Testis (tissue), 3 donors: ENCODE measurements around the gene FOS. TPM values are rescaled to one million over a fixed set of nuclear protein-coding genes. Genes with fewer than 3 reads are reported as not detected.

ENCODE experiments used
- DNase-seq: peaks from one replicate; pipeline ENCODE4 v3.0.0-alpha.2; 2019
- H3K27ac ChIP-seq, 2 donors: fragments of 200-600 bp; sonication (generic); one replicate each; pipeline ENCODE4 v1.5.1; 2019
- H3K27me3 ChIP-seq: fragments of 200-600 bp; sonication (generic); one replicate; pipeline ENCODE4 v1.5.1; 2019
- H3K36me3 ChIP-seq: fragments of 200-600 bp; sonication (generic); one replicate; pipeline ENCODE4 v1.5.1; 2017; ENCODE audit warnings: low read depth; ENCODE audit errors: missing control alignments
- H3K4me1 ChIP-seq: fragments of 200-600 bp; sonication (generic); one replicate; pipeline ENCODE4 v1.5.1; 2019
- H3K4me3 ChIP-seq, 2 donors: fragments of 200-600 bp; sonication (generic); one replicate each; pipeline ENCODE4 v1.5.1; 2017 to 2019
- H3K9me3 ChIP-seq: fragments of 200-600 bp; sonication (generic); one replicate; pipeline ENCODE4 v1.5.1; 2017
- POLR2A ChIP-seq: fragments of 450-650 bp; IDR thresholded peaks from one replicate; pipeline ENCODE4 v1.6.1; 2017; ENCODE audit warnings: antibody characterized with exemption, mild to moderate bottlenecking, moderate library complexity
- WGBS, 2 donors: methylation state at CpG; one replicate each; pipeline ENCODE4 v1.1.5; 2018; 5-methylcytosine and 5-hydroxymethylcytosine counted together
- intact Hi-C: fragments of 100-400 bp; cut with DNase I; formaldehyde crosslinking; loops from one replicate; pipeline ENCODE4 v1.15.1; 2023; ENCODE audit warnings: low total_unique reads
- polyA plus RNA-seq: library from polyadenylated mRNA; stranded (reverse); fragments of 350-450 nt; fragmentation: Illumina TruSeq; extraction: RNeasy Lipid Tissue Mini Kit (QIAGEN cat#74804); gene quantifications from one replicate; pipeline ENCODE4 v1.2.3, GENCODE V29; 2014; ENCODE audit warnings: low read depth, low replicate concordance; ENCODE audit not compliant: insufficient read depth
- total RNA-seq, 2 donors: library from RNA; depleted of rRNA; stranded (reverse); fragments of >200 nt; gene quantifications; one replicate each; pipeline ENCODE4 v1.2.3, GENCODE V29; 2016
- TF ChIP-seq, protein P1 (sequence below), 3 experiments: fragments of 450-650 bp in 2 of 3; fragments of 200-600 bp in 1 of 3; sonication (generic) in 1 of 3; IDR thresholded peaks; one replicate each; pipeline ENCODE4 v1.5.1; 2016 to 2019; ENCODE audit warnings: antibody characterized with exemption in 3 of 3, mild to moderate bottlenecking in 2 of 3, moderate library complexity in 1 of 3

Gene FOS
- total and polyA plus RNA-seq, 3 donors from 2014 or later, result 44.2 to 247 (median 66.1) TPM

DNA sequence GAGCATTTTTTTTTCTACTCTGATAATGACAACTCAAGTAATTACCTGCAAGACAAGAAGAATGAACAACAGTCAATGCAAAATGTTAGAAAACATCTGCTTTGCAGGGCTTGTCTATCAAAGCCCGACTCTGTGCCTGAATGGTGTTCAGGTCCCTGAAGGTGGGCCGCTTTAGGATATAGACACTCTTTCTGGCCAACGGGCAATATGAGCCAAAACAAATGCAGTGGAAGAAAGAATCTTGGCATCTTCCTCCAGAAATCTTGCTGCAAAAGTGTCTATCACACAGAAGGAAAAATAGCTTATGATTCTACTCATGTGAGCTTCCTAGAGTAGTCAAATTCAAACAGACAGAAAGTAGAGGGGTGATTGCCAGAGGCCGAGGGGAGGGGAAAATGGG lies 32.7 kb downstream of the FOS start:
- intact Hi-C loops, result loop anchor here (10.0 kb wide), 1 partner anchor 253 kb away; no protein-coding TSS in a partner anchor
- peaks cover 16% of the 10 kb centered on the region for H3K4me1 ChIP-seq

DNA sequence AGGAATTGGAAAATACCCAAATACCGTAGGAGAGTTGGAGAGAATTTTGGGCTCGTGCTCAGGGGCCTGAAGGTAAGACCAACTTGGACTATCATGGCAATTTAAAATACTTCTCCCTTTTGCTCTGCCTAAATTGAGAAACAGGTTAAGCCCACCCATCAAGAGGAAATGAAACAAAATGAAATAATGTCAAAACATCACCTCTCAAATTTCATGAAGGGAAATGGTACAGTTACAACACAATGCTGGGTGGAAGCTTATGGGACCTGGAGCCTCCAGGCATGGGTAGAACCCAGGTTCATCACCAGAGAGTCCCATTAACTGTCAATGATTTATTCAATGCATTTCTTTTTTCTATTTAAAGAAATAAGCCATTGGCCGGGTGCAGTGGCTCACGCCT lies 33.7 kb downstream of the FOS start:
- Histone ChIP-seq H3K27me3 (no peaks in the 10 kb centered on the region), H3K4me1 (peaks cover 16% of the 10 kb centered on the region), H3K4me3 (no peak overlapping the region), H3K27ac (no peak overlapping the region), H3K9me3 (no peaks in the 10 kb centered on the region), H3K36me3 (no peaks in the 10 kb centered on the region)
- DNase-seq, result no peak
- WGBS, 2 donors, result 82 to 85% methylated on average over 4 of the region's 4 CpGs
- TF ChIP-seq POLR2A, result no peak
- TF ChIP-seq, protein P1, sequence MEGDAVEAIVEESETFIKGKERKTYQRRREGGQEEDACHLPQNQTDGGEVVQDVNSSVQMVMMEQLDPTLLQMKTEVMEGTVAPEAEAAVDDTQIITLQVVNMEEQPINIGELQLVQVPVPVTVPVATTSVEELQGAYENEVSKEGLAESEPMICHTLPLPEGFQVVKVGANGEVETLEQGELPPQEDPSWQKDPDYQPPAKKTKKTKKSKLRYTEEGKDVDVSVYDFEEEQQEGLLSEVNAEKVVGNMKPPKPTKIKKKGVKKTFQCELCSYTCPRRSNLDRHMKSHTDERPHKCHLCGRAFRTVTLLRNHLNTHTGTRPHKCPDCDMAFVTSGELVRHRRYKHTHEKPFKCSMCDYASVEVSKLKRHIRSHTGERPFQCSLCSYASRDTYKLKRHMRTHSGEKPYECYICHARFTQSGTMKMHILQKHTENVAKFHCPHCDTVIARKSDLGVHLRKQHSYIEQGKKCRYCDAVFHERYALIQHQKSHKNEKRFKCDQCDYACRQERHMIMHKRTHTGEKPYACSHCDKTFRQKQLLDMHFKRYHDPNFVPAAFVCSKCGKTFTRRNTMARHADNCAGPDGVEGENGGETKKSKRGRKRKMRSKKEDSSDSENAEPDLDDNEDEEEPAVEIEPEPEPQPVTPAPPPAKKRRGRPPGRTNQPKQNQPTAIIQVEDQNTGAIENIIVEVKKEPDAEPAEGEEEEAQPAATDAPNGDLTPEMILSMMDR (IDR thresholded peaks at IDR 0.05), result no peak
- intact Hi-C loops, result loop anchor here (10.0 kb wide), 1 partner anchor 252 kb away; no protein-coding TSS in a partner anchor

More for the DNA sequence above, 32.7 kb downstream of the FOS start:
- WGBS, 2 donors, result 78 to 82% methylated on average over 4 of the region's 4 CpGs
- Histone ChIP-seq H3K4me3 (no peak overlapping the region), H3K27ac (peak overlapping the region in 1 of 2 donors; percentile 65), H3K27me3 (no peaks in the 10 kb centered on the region), H3K36me3 (no peaks in the 10 kb centered on the region), H3K9me3 (no peaks in the 10 kb centered on the region)
- TF ChIP-seq, protein P1 (IDR thresholded peaks at IDR 0.05), result no peak
- no peak for TF ChIP-seq POLR2A
- no peak for DNase-seq

DNA sequence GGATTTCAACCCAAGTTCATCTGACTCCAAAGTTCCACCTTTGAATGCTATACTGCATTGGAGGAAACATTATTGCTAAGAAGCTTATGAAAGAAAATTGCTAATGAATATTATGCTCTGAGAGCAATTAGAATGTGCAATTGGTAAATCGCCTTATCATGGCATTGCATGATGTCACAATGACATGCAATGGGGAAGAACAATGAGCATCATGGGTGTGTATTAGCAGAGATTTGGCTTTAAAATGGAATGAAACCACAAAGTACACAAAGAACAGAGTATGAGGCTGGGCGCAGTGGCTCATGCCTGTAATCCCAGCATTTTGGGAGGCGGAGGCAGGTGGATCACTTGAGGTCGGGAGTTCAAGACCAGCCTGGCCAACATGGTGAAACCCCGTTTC lies 34.7 kb downstream of the FOS start:
- Histone ChIP-seq H3K27me3 (no peaks in the 10 kb centered on the region), H3K4me3 (no peak overlapping the region), H3K4me1 (peaks cover 16% of the 10 kb centered on the region), H3K36me3 (no peaks in the 10 kb centered on the region), H3K27ac (no peak overlapping the region), H3K9me3 (no peaks in the 10 kb centered on the region)
- no peak for TF ChIP-seq POLR2A
- TF ChIP-seq, protein P1 (IDR thresholded peaks at IDR 0.05), result no peak
- DNase-seq, result no peak
- 89 to 94% methylated on average over 5 of the region's 5 CpGs for WGBS, 2 donors
- intact Hi-C loops, result loop anchor here (10.0 kb wide), 1 partner anchor 252 kb away; no protein-coding TSS in a partner anchor

DNA sequence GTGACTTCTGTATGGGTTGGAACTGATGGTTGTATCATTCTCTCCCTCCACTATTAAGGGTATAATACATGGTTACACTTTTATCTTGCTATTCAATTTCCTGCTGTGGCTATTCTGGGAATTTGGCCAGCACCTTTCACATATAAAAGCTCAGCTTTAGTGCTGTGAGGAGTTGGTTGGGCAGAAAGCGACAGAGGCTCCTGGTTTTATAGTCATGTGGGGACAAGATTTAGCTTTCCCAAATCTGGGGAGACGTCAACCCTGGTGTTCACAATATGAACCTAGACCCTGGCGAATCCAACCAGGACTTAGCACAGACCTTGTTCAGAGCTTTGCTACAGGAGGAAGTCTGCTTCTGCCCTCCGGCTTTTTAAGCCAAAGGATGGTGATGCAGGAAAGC lies 36.5 kb downstream of the FOS start:
- H3K4me1 ChIP-seq, result peaks cover 16% of the 10 kb centered on the region
- H3K9me3 ChIP-seq, result no peaks in the 10 kb centered on the region
- TF ChIP-seq POLR2A, result no peak
- TF ChIP-seq, protein P1 (IDR thresholded peaks at IDR 0.05), result no peak
- intact Hi-C loops, result loop anchor here (10.0 kb wide), 1 partner anchor 250 kb away; no protein-coding TSS in a partner anchor
- no peaks in the 10 kb centered on the region for H3K27me3 ChIP-seq
- no peak overlapping the region for H3K27ac ChIP-seq
- H3K4me3 ChIP-seq, result no peak overlapping the region
- DNase-seq, result peak; percentile 69
- WGBS, 2 donors, result 15 to 38% methylated on average over 4 of the region's 4 CpGs
- no peaks in the 10 kb centered on the region for H3K36me3 ChIP-seq

DNA sequence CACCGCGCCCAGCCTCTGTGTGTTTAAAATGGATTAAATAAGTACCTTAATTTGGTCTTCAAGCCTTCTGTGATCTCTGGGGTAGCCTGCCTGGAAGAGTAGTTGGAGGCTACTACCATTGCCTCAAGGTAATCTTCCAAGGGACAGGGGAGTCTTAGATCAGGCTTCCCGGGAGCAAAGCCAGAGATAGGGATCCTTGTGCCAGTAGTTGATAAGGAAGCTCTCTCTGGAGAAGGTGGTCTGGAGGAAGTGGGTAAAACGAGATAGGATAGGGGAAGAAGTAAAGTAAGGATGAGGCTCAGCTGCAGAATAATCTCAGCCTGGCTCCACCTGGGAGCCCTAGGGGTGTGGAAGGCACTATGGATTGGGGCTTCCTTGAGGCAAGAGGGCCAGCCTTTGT lies 38.5 kb downstream of the FOS start:
- no peak for DNase-seq
- TF ChIP-seq, protein P1 (IDR thresholded peaks at IDR 0.05), result no peak
- TF ChIP-seq POLR2A, result no peak
- Histone ChIP-seq H3K27me3 (no peaks in the 10 kb centered on the region), H3K36me3 (no peaks in the 10 kb centered on the region), H3K9me3 (no peaks in the 10 kb centered on the region), H3K4me1 (peaks cover 9% of the 10 kb centered on the region), H3K27ac (no peak overlapping the region), H3K4me3 (no peak overlapping the region)
- WGBS, 2 donors, result 85 to 87% methylated on average over 4 of the region's 4 CpGs
- intact Hi-C loops, result loop anchor here (10.0 kb wide), 1 partner anchor 248 kb away; no protein-coding TSS in a partner anchor
